DMS79 (cell line): ENCODE results near the gene PRDX1.
A peak's percentile ranks its signal among the peaks of the same experiment; 100 is the strongest.
"Not testable (repeated sequence)": the region's sequence is repeated elsewhere in the genome, so short reads cannot be mapped to it uniquely, and the experiment has no call there.

Experiments
- DNase-seq: peaks from one replicate; lab custom pipeline; 2025; lab: John Stamatoyannopoulos, UW

The PRDX1 gene

GRCh38 chr1:45503462-45504360 is 18.0 kb downstream of the PRDX1 start:
- no peak for DNase-seq

- DNase-seq: no peak
These were observed 20.2 kb downstream of the PRDX1 start for GRCh38 chr1:45501505-45501859.

DNA sequence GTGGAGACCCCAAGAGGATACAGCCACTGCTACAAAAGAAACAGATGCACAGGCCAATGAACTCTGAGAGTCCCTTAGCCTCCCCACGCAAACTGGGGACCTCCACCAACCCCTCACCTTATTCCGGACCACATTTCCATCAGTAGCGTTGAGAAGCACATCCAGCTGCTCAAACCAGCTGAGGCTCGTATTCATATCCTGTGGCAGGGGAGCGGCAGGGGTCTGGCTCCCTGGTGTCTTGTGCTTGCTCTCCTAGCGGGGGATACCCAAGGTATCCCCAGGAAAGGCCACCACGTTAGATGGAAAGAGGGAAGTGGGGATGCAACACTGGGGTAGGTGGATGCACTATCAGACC is 22.3 kb downstream of the PRDX1 start:
- no peak for DNase-seq

- DNase-seq: no peak
These were observed 23.4 kb downstream of the PRDX1 start for GRCh38 chr1:45498279-45498678.

- peak; percentile 21 for DNase-seq
These were observed 28.5 kb downstream of the PRDX1 start for GRCh38 chr1:45493116-45493697.

DNA sequence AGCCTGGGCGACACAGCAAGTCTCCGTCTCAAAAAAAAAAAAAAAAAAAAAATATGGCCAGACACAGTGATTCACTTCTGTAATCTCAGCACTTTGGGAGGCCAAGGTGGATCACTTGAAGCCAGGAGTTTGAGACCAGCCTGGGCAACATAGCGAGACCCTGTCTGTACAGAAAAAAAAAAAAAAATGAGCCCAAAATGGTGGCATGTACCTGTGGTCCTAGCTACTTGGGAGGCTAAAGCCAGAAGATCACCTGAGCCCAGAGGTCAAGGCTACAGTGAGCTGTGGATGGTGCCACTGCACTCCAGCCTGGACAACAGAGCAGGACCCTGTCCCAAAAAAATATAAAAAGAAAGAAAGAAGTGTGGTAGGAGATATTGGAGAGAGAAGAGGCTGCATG is 29.0 kb downstream of the PRDX1 start:
- no peak for DNase-seq

GRCh38 chr1:45491487-45492260 is 30.0 kb downstream of the PRDX1 start:
- DNase-seq: no peak

DNA sequence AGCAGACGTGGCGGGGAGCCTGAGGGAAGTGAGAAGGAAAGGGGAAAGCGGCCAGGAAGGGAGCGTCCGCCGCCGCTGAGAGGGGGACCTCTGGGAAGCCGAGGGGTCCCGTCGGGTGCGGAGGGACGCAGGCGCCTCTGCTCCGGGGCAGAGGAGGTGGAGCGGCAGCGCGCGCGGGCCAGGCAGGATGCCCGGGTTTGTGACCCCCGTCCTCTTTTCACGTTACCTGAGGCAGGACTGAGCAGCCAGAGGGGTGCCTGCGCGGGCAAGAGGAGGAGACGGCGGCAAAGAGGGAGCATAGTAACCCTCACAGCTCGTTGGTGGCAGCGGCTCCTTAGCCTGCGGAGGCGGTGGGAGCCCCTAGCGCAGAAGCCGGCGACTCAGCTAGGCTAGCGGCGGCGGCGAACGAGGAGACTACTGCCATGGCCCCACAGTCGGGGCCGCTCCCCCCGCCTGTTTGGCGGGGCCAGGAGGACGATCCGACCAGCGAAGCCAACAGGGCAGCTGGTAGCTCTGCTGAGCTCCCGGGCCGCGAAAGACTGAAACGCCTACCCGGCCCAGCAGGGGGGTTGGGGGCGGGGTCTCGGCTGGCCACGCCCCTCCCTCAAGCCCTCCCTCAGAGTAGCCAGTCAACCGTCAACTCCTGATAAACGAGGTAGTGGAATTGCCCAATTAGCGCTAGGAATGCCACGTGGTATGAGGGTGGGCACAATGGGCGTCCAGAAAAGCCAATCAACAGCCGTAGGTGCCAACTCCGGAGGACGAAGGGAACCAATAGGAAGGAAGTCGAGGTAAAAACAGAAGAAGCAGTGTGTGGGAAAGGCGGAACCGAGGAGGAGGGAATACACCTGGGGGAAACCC is 30.8 kb downstream of the PRDX1 start, which contains the start of gene TESK2:
TSS of gene TESK2 (minus strand) at position 538 of the 861 bp plus-strand sequence. CDS start 33,378 bp downstream, outside the sequence.
- DNase-seq: peak; percentile 99

- no peak for DNase-seq
These were observed 31.5 kb downstream of the PRDX1 start for GRCh38 chr1:45490121-45490625.

DNA sequence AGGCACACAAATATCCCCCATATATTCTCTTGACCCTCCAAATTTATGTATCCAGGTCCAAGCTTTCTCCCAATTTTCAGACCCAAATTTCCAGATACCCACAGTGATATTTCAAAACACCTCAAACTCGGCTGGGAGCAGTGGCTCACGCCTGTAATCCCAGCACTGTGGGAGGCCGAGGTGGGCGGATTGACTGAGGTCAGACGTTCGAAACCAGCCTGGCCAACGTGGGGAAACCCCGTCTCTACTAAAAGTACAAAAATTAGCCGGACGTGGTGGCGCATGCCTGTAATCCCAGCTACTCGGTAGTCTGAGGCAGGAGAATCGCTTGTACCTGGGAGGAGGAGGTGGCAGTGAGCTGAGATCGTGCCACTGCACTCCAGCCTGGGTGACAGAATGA is 32.3 kb downstream of the PRDX1 start:
- DNase-seq: not testable (repeated sequence)

DNA sequence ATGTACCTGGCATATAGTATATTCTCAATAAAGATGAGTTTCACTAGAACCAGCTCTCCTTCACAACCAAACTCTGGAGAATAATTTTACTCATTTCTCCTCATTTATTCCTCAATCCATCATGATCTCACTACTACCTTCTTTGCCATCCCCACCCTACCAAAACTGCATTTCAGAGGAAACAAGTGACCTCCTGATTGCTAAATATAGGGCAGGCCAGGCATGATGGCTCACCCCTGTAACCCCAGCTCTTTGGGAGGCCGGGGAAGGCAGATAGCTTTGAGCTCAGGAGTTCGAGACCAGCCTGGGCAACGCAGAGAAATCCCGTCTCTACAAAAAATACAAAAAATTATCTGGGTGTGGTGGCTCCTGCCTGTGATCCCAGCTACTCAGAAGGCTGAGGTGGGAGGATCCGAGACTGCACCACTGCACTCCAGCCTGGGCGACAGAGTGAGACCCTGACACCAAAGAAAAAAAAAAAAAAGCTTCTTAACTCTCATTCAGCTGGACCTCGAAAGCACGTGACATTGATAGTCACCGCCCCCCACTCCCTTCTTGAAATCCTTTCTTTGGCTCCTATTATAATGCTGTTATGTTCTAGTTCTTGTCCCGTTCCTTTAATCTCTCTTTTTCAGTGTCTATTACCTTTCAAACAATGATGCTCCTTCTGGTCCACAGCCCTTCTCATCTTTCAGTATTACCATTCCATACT is 32.9 kb downstream of the PRDX1 start:
- DNase-seq: no peak

DNA sequence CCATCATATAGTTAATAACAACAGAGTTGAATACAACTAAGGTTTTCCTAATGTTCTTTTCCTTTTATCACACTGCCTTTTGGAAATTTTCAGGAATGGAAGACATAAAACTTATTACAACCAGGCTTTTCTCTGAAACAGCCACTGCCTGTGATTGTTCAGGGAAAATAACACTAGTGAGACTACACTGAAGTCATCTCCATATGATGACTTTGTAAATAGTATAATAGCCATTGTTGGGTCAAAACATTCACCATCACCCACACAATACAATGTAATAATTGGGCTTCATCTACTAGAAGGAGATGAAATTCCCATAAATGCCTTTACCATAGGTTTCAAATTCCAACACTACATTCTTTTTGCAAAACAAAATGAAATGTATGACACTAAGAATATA is 35.7 kb downstream of the PRDX1 start:
- DNase-seq: no peak

DNA sequence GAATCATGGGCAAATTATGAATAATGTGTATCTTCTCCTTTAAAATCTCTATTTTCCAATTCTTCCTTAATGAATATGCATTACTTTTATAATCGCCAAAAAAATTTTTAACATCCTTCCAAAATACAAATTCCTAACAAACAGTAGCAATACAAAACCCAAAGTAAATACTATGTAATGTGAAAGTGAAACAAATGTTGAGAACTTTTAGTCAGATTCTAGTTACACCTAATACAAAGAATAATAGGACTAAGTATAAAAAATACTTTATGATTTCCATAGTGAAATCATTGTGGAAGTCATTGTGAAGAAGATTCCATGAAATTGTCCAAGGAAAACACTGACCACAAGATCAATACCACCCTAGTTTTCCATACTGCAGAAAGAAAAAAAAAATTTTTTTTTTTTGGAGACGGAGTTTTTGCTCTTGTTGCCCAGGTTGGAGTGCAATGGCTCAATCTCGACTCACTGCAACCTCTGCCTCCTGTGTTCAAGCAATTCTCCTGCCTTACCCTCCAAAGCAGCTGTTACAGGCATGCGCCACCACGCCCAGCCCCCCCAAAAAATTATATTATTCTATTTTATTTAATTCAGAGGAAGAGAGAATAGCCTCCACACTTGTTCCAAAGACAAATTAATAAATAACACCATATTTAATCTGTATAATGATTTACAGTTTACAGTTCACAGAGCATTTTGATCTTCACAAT is 42.5 kb downstream of the PRDX1 start:
- no peak for DNase-seq

- no peak for DNase-seq
These were observed 43.4 kb downstream of the PRDX1 start for GRCh38 chr1:45478121-45478814.

DNA sequence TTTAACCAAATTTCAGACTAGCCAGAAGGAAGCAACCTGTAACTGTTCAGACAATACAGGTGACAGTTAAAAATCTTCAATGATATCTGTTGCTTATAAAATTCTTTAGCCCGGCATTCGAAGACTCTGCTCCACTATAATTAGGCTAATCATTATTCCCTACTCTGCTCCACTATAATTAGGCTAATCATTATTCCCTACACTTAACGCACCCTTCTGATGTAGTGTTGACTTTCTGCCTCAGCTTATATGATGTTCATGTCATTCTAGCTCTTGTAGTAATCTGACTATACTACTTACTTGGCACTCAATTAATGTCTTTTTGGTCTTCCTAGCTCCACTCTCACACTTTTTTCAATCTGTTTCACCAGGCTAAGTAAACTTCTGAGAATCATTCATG is 44.0 kb downstream of the PRDX1 start:
- DNase-seq: no peak

GRCh38 chr1:45474194-45474593 is 47.5 kb downstream of the PRDX1 start:
- DNase-seq: not testable (repeated sequence)

GRCh38 chr1:45473302-45473701 is 48.4 kb downstream of the PRDX1 start:
- no peak for DNase-seq

- no peak for DNase-seq
These were observed 51.3 kb downstream of the PRDX1 start for GRCh38 chr1:45470306-45470798.

- DNase-seq: not testable (repeated sequence)
These were observed 54.3 kb downstream of the PRDX1 start for GRCh38 chr1:45467353-45467752.

DNA sequence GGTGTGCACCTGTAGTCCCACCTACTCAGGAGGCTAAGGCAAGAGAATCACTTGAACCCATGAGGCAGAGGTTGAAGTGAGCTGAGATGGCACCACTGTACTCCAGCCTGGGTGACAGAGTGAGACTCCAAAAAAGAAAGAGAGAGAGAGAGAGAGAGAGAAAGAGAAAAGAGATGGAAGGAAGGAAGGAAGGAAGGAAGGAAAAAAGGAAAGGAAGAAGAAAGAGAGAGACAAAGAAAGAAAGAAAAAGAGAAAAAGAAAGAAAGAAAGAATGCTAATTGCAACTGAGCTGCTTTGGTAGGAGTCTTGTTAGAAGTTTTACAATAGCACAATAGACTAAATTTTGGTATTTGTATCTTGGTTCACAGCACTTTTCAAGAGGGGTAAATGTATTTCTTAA is 56.4 kb downstream of the PRDX1 start:
- no peak for DNase-seq
